Middle frontal gyrus (tissue), 1 donor: Measurements from ENCODE around the gene CLSTN3.

Experiments
- DNase-seq: peaks from one replicate; pipeline ENCODE4 v3.0.0-alpha.2; 2015; ENCODE audit warnings: low spot score; ENCODE audit errors: extremely low spot score

Gene CLSTN3

GRCh38 chr12:7125632-7126227 lies 4.4 kb upstream of the CLSTN3 start:
- no peak for DNase-seq

- DNase-seq, result no peak
Measured at GRCh38 chr12:7127916-7128626, 2.1 kb upstream of the CLSTN3 start.

- no peak for DNase-seq
Measured at GRCh38 chr12:7128681-7129286, 1.4 kb upstream of the CLSTN3 start, which contains the start of gene RBP5. RBP5 (minus strand) TSS chr12:7128889; CDS start chr12:7128775, 114 bp downstream.

- no peak for DNase-seq
Measured at GRCh38 chr12:7129287-7129871, 792 bp upstream of the CLSTN3 start.

- no peak for DNase-seq
Measured at GRCh38 chr12:7130701-7131501, 730 bp downstream of the CLSTN3 start.

GRCh38 chr12:7131502-7131866 lies 1.3 kb downstream of the CLSTN3 start:
- no peak for DNase-seq

GRCh38 chr12:7134396-7135166 lies 4.4 kb downstream of the CLSTN3 start:
- DNase-seq, result no peak

GRCh38 chr12:7136071-7136470 lies 5.9 kb downstream of the CLSTN3 start:
- DNase-seq, result no peak

GRCh38 chr12:7136676-7137075 lies 6.5 kb downstream of the CLSTN3 start:
- DNase-seq, result no peak

GRCh38 chr12:7137908-7138307 lies 7.7 kb downstream of the CLSTN3 start:
- no peak for DNase-seq

GRCh38 chr12:7139200-7139599 lies 9.0 kb downstream of the CLSTN3 start:
- no peak for DNase-seq

GRCh38 chr12:7141351-7142005 lies 11.3 kb downstream of the CLSTN3 start:
- no peak for DNase-seq

- DNase-seq, result no peak
Measured at GRCh38 chr12:7142056-7142644, 12.0 kb downstream of the CLSTN3 start.

GRCh38 chr12:7142809-7143465 lies 12.8 kb downstream of the CLSTN3 start:
- no peak for DNase-seq

- DNase-seq, result no peak
Measured at GRCh38 chr12:7143564-7143963, 13.4 kb downstream of the CLSTN3 start.

- DNase-seq, result no peak
Measured at GRCh38 chr12:7144414-7145120, 14.4 kb downstream of the CLSTN3 start.

- DNase-seq, result no peak
Measured at GRCh38 chr12:7145671-7146070, 15.5 kb downstream of the CLSTN3 start.

GRCh38 chr12:7146228-7146627 lies 16.1 kb downstream of the CLSTN3 start:
- DNase-seq, result no peak

- no peak for DNase-seq
Measured at GRCh38 chr12:7146906-7147305, 16.7 kb downstream of the CLSTN3 start.
